ENCODE measurements around the gene UGT2B15.

- TF ChIP-seq CTCF (IDR thresholded peaks at IDR 0.05) (no peak), POLR2AphosphoS5 (IDR thresholded peaks at IDR 0.05) (no peak), POLR2A (IDR thresholded peaks at IDR 0.05) (no peak)
Observed at GRCh38 chr4:68683034-68683433, 12.6 kb upstream of the UGT2B15 start.

Data from prostate gland (tissue), 2 donors.